Mammary epithelial cell (primary cell): ENCODE results near the gene RPRD1B.

Experiments used
- EZH2 ChIP-seq: IDR thresholded peaks from 2 replicates; pipeline ENCODE4 v1.6.1; 2012; ENCODE audit warnings: low read length, inconsistent platforms, borderline replicate concordance
- TF ChIP-seq, protein P1 (sequence below), 2 donors: IDR thresholded peaks in 1 of 2; conservative IDR thresholded peaks in 1 of 2; 2 replicates each; pipeline ENCODE4 v1.5.1; 2011 to 2012; ENCODE audit warnings: inconsistent platforms in 2 of 2, low read length in 2 of 2, mild to moderate bottlenecking in 2 of 2, control low read depth in 1 of 2, low read depth in 1 of 2; ENCODE audit not compliant: insufficient read depth in 1 of 2; ENCODE audit errors: extremely low read depth in 1 of 2

DNA sequence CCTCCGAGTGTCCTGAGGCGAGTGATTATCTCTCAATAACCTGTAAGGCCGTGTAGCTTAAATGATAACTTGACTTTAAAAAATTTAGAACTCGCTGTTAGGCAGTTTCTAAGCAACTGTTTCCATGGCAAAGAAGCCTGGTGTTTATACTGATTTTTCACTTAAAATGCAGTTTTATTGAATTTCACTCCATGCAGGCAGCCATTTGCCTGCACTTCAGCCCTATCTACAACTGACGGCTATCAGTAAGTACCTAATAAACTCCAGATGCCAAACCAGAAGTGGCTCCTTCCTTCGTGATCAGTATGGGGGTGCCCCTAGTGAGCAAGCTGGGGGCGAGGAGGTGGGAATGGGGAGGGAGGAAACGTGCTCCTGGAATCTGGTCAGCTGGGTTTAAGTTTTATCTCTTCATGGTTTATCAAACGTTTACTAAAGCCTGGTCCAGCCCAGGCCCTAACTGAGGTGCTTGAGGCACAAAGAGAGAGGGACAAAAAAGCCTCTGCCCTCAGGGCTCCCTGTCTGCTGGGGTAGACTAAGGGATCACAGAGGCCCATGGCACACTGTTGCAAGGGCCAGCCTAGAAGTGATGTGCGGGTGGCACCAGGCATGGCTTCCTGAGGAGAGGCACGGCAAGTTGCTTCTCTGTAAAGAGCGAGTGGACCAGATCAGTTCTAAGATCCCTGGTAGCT lies 45.8 kb upstream of the RPRD1B start:
- TF ChIP-seq, protein P1, sequence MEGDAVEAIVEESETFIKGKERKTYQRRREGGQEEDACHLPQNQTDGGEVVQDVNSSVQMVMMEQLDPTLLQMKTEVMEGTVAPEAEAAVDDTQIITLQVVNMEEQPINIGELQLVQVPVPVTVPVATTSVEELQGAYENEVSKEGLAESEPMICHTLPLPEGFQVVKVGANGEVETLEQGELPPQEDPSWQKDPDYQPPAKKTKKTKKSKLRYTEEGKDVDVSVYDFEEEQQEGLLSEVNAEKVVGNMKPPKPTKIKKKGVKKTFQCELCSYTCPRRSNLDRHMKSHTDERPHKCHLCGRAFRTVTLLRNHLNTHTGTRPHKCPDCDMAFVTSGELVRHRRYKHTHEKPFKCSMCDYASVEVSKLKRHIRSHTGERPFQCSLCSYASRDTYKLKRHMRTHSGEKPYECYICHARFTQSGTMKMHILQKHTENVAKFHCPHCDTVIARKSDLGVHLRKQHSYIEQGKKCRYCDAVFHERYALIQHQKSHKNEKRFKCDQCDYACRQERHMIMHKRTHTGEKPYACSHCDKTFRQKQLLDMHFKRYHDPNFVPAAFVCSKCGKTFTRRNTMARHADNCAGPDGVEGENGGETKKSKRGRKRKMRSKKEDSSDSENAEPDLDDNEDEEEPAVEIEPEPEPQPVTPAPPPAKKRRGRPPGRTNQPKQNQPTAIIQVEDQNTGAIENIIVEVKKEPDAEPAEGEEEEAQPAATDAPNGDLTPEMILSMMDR (conservative IDR thresholded peaks at IDR 0.05 in 1 of 2, IDR thresholded peaks at IDR 0.05 in 1 of 2; ENCODE audit: extremely low read depth in 1 of 2, insufficient read depth in 1 of 2, low read depth in 1 of 2, low read length in 2 of 2), result no peak
- no peak for TF ChIP-seq EZH2
